Measurements from ENCODE around the gene FN3KRP.

- TF ChIP-seq, protein P1, sequence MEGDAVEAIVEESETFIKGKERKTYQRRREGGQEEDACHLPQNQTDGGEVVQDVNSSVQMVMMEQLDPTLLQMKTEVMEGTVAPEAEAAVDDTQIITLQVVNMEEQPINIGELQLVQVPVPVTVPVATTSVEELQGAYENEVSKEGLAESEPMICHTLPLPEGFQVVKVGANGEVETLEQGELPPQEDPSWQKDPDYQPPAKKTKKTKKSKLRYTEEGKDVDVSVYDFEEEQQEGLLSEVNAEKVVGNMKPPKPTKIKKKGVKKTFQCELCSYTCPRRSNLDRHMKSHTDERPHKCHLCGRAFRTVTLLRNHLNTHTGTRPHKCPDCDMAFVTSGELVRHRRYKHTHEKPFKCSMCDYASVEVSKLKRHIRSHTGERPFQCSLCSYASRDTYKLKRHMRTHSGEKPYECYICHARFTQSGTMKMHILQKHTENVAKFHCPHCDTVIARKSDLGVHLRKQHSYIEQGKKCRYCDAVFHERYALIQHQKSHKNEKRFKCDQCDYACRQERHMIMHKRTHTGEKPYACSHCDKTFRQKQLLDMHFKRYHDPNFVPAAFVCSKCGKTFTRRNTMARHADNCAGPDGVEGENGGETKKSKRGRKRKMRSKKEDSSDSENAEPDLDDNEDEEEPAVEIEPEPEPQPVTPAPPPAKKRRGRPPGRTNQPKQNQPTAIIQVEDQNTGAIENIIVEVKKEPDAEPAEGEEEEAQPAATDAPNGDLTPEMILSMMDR (IDR thresholded peaks at IDR 0.05): no peak
- TF ChIP-seq POLR2A (IDR thresholded peaks at IDR 0.05): no peak
Measured at GRCh38 chr17:82690786-82691489, 25.6 kb upstream of the FN3KRP start.

All from testis (tissue), 2 donors.